Measurements from ENCODE around the gene LTBP4.

GRCh38 chr19:40552848-40553247 lies 48.3 kb upstream of the LTBP4 start:
- TF ChIP-seq CTCF (IDR thresholded peaks at IDR 0.05), result no peak
- TF ChIP-seq POLR2A (IDR thresholded peaks at IDR 0.05), result no peak
